Activated T-cell treated with anti-CD3 and anti-CD28 coated beads, Interleukin-2, amount 50 U/mL, for 4 hours (primary cell): ENCODE results near the gene EZH1. TPM values are rescaled to one million over a fixed set of nuclear protein-coding genes. Genes with fewer than 3 reads are reported as not detected.
"Not testable (repeated sequence)": the region's sequence is repeated elsewhere in the genome, so short reads cannot be mapped to it uniquely, and the experiment has no call there.

Source experiments
- ATAC-seq, 2 donors: fragments of 200-7000 bp; cut with Tn5 transposase; one replicate each; pipeline ENCODE4 v1.10.0; 2021
- DNase-seq: peaks from one replicate; pipeline ENCODE4 v3.0.0-alpha.2; 2020
- H3K27me3 Mint-ChIP-seq: one replicate; pipeline ENCODE4 v1.8.0; 2021; ENCODE audit warnings: low read depth, mixed read lengths
- H3K36me3 Mint-ChIP-seq: one replicate; pipeline ENCODE4 v1.8.0; 2022; ENCODE audit warnings: mixed read lengths; ENCODE audit not compliant: insufficient read depth
- H3K4me1 Mint-ChIP-seq: one replicate; pipeline ENCODE4 v1.8.0; 2021; ENCODE audit warnings: low read depth, mixed read lengths
- H3K4me3 Mint-ChIP-seq: one replicate; pipeline ENCODE4 v1.8.0; 2021; ENCODE audit warnings: mild to moderate bottlenecking, moderate library complexity, mixed read lengths
- H3K9me3 Mint-ChIP-seq: one replicate; pipeline ENCODE4 v1.8.0; 2021; ENCODE audit warnings: mixed read lengths
- total RNA-seq, 3 donors: library from RNA; stranded (reverse); gene quantifications; one replicate each; pipeline ENCODE4 v1.2.1, GENCODE V29; 2021

The EZH1 gene
- total RNA-seq, 3 donors from 2014 or later = 22.2 to 26.5 (median 22.6) TPM

GRCh38 chr17:42665581-42666001, 79.2 kb downstream of the EZH1 start:
- no peak for ATAC-seq
- peaks cover 3% of the 10 kb centered on the region for H3K4me1 Mint-ChIP-seq
- H3K4me3 Mint-ChIP-seq = no peak overlapping the region
- H3K36me3 Mint-ChIP-seq = peaks cover 13% of the 10 kb centered on the region
- H3K9me3 Mint-ChIP-seq = no peaks in the 10 kb centered on the region
- peaks cover 6% of the 10 kb centered on the region for H3K27me3 Mint-ChIP-seq
- DNase-seq = no peak

- H3K4me3 Mint-ChIP-seq = no peak overlapping the region
- peaks cover 2% of the 10 kb centered on the region for H3K27me3 Mint-ChIP-seq
- DNase-seq = no peak
- H3K4me1 Mint-ChIP-seq = peaks cover 22% of the 10 kb centered on the region
- peaks cover 3% of the 10 kb centered on the region for H3K36me3 Mint-ChIP-seq
- no peaks in the 10 kb centered on the region for H3K9me3 Mint-ChIP-seq
- ATAC-seq = no peak
Measured at GRCh38 chr17:42660692-42661345, 84.0 kb downstream of the EZH1 start.

GRCh38 chr17:42659932-42660274, 84.9 kb downstream of the EZH1 start:
- H3K36me3 Mint-ChIP-seq, DNase-seq, H3K9me3 Mint-ChIP-seq, ATAC-seq, H3K27me3 Mint-ChIP-seq: not testable (repeated sequence)
- peak overlapping the region; percentile 88 for H3K4me3 Mint-ChIP-seq
- H3K4me1 Mint-ChIP-seq = peaks cover 28% of the 10 kb centered on the region

GRCh38 chr17:42659079-42659931, 85.5 kb downstream of the EZH1 start, which contains the start of gene TUBG2:
TUBG2 (plus strand) TSS chr17:42659284; CDS start chr17:42659504, 220 bp downstream.
- DNase-seq = peak; percentile 76
- peak within 1 kb of the TSS; percentile 88 for H3K4me3 Mint-ChIP-seq
- H3K4me1 Mint-ChIP-seq = peaks cover 28% of the 10 kb centered on the region
- no peaks in the 10 kb centered on the region for H3K36me3 Mint-ChIP-seq
- H3K27me3 Mint-ChIP-seq = peaks cover 10% of the 10 kb centered on the region
- no peaks in the 10 kb centered on the region for H3K9me3 Mint-ChIP-seq
- peak; percentile 84 to 85 for ATAC-seq

- Mint-ChIP-seq H3K4me1 (peaks cover 28% of the 10 kb centered on the region), H3K36me3 (no peaks in the 10 kb centered on the region), H3K4me3 (peak overlapping the region; percentile 88), H3K9me3 (no peaks in the 10 kb centered on the region), H3K27me3 (peaks cover 18% of the 10 kb centered on the region)
- ATAC-seq (no peak), DNase-seq (no peak)
Measured at GRCh38 chr17:42657824-42658588, 86.8 kb downstream of the EZH1 start.

GRCh38 chr17:42655528-42655927, 89.3 kb downstream of the EZH1 start:
- H3K4me3 Mint-ChIP-seq = no peak overlapping the region
- H3K27me3 Mint-ChIP-seq = peaks cover 19% of the 10 kb centered on the region
- ATAC-seq = no peak

GRCh38 chr17:42653179-42654124, 91.4 kb downstream of the EZH1 start:
- Mint-ChIP-seq H3K36me3 (no peaks in the 10 kb centered on the region), H3K4me3 (no peak overlapping the region), H3K27me3 (peaks cover 19% of the 10 kb centered on the region), H3K4me1 (peaks cover 14% of the 10 kb centered on the region), H3K9me3 (no peaks in the 10 kb centered on the region)
- ATAC-seq (no peak), DNase-seq (no peak)

More at GRCh38 chr17:42655528-42655927, 89.3 kb downstream of the EZH1 start:
- peaks cover 28% of the 10 kb centered on the region for H3K4me1 Mint-ChIP-seq
- no peak for DNase-seq
- H3K36me3 Mint-ChIP-seq = no peaks in the 10 kb centered on the region
- H3K9me3 Mint-ChIP-seq = no peaks in the 10 kb centered on the region

- Mint-ChIP-seq H3K9me3 (no peaks in the 10 kb centered on the region), H3K4me3 (no peak overlapping the region), H3K36me3 (no peaks in the 10 kb centered on the region), H3K27me3 (peaks cover 19% of the 10 kb centered on the region), H3K4me1 (peaks cover 9% of the 10 kb centered on the region)
- ATAC-seq = no peak
- DNase-seq = no peak
Measured at GRCh38 chr17:42651392-42651791, 93.4 kb downstream of the EZH1 start.

Other genes starting within 250 kb of the EZH1 start
- 10 to 100 TPM; 11.6 to 12.9 (median 12.0) TPM for gene NAGLU, start 208.8 kb downstream of the EZH1 start, total RNA-seq
- gene HSD17B1, start 192.1 kb downstream of the EZH1 start, total RNA-seq = under 1 TPM; 0.10 to 0.53 (median 0.33) TPM
- gene COASY, start 182.9 kb downstream of the EZH1 start, total RNA-seq = 100 to 1,000 TPM in 2 of 3 donors, 10 to 100 TPM in 1; 98.8 to 110 (median 105) TPM
- gene MLX, start 177.9 kb downstream of the EZH1 start, total RNA-seq = 10 to 100 TPM; 69.3 to 90.1 (median 77.7) TPM
- 10 to 100 TPM; 23.5 to 31.0 (median 26.9) TPM for gene PSMC3IP, start 167.3 kb downstream of the EZH1 start, total RNA-seq
- gene RETREG3, start 135.7 kb downstream of the EZH1 start, total RNA-seq = 10 to 100 TPM; 27.2 to 37.9 (median 30.0) TPM
- 100 to 1,000 TPM in 1 of 3 donors, 10 to 100 TPM in 2; 91.7 to 103 (median 93.7) TPM for gene TUBG1, start 135.4 kb downstream of the EZH1 start, total RNA-seq
- gene TUBG2, start 85.8 kb downstream of the EZH1 start, total RNA-seq = 1 to 10 TPM; 5.6 to 7.1 (median 5.9) TPM
- gene PLEKHH3, start 68.0 kb downstream of the EZH1 start, total RNA-seq = 1 to 10 TPM in 1 of 3 donors, under 1 TPM in 2; 0.56 to 1.2 (median 0.63) TPM
- gene CCR10, start 63.2 kb downstream of the EZH1 start, total RNA-seq = under 1 TPM; 0.25 to 0.43 (median 0.32) TPM
- gene CNTNAP1, start 62.5 kb downstream of the EZH1 start, total RNA-seq = 1 to 10 TPM in 1 of 3 donors, under 1 TPM in 2; 0.73 to 1.3 (median 0.79) TPM
- gene RAMP2, start 16.2 kb upstream of the EZH1 start, total RNA-seq = not detected
- 100 to 1,000 TPM in 1 of 3 donors, 10 to 100 TPM in 2; 92.6 to 106 (median 98.7) TPM for gene VPS25, start 28.4 kb upstream of the EZH1 start, total RNA-seq
- under 1 TPM; 0.16 to 0.46 (median 0.38) TPM for gene WNK4, start 35.6 kb upstream of the EZH1 start, total RNA-seq
- gene COA3, start 53.7 kb upstream of the EZH1 start, total RNA-seq = 10 to 100 TPM; 52.2 to 56.2 (median 55.1) TPM
- gene CNTD1, start 53.8 kb upstream of the EZH1 start, total RNA-seq = not detected
- gene BECN1, start 79.2 kb upstream of the EZH1 start, total RNA-seq = 100 to 1,000 TPM; 101 to 121 (median 112) TPM
- 100 to 1,000 TPM; 361 to 401 (median 376) TPM for gene PSME3, start 88.4 kb upstream of the EZH1 start, total RNA-seq
- gene AOC2, start 99.5 kb upstream of the EZH1 start, total RNA-seq = 1 to 10 TPM; 2.7 to 4.1 (median 3.7) TPM
- 1 to 10 TPM; 2.1 to 2.6 (median 2.2) TPM for gene AOC3, start 106.2 kb upstream of the EZH1 start, total RNA-seq
- gene G6PC1, start 155.8 kb upstream of the EZH1 start, total RNA-seq = under 1 TPM in 1 of 3 donors, not detected in 2; 0.08 TPM
- gene AARSD1, start 219.4 kb upstream of the EZH1 start, total RNA-seq = 100 to 1,000 TPM; 130 to 159 (median 141) TPM
- under 1 TPM; 0.24 to 0.30 (median 0.25) TPM for gene PTGES3L, start 235.0 kb upstream of the EZH1 start, total RNA-seq
- gene RUNDC1, start 235.5 kb upstream of the EZH1 start, total RNA-seq = 10 to 100 TPM; 14.1 to 17.4 (median 16.7) TPM